ENCODE data around the gene CGAS. TPM values are rescaled to one million over a fixed set of nuclear protein-coding genes. Genes with fewer than 3 reads are reported as not detected.

Gene CGAS
- polyA plus RNA-seq (2011; rRNA removed) (2.0 and 2.1 TPM in 2 replicates), polyA minus RNA-seq (2011; rRNA and poly(A)+ RNA removed) (0.69 and 1.1 TPM in 2 replicates)

- H3K9me3 ChIP-seq (ENCODE audit: control insufficient read depth, insufficient read depth, low read length) = no peaks in the 10 kb centered on the region; the same call in 1 of the 2 replicates
- TF ChIP-seq CTCF (IDR thresholded peaks at IDR 0.05; ENCODE audit: low read depth, low read length) = no peak
- no peak for DNase-seq (ENCODE audit: low read depth, low spot score)
- ChIA-PET POLR2A (interaction anchor here (1.0 kb wide), 1 partner anchor 9 kb away, joined by 5 read pairs; the partner anchor contains the start of gene MTO1), CTCF (no interaction called here)
- H3K27me3 ChIP-seq (ENCODE audit: control insufficient read depth, insufficient read depth, low read length) = no peaks in the 10 kb centered on the region
- H3K4me3 ChIP-seq (ENCODE audit: low read depth, low read length) = peak within 1 kb of the TSS; percentile 65
- peak within 1 kb of the TSS; percentile 65 for H3K27ac ChIP-seq (ENCODE audit: low read depth, low read length)
Observed at GRCh38 chr6:73452107-73452461, at the start of gene CGAS. CGAS (minus strand) TSS chr6:73452297; CDS start chr6:73452181, 116 bp downstream.

- no peak overlapping the region for H3K27ac ChIP-seq (ENCODE audit: low read depth, low read length)
- no peaks in the 10 kb centered on the region for H3K27me3 ChIP-seq (ENCODE audit: control insufficient read depth, insufficient read depth, low read length)
- CTCF ChIA-PET = interaction anchor here (1.9 kb wide), 1 partner anchor 34 kb away, joined by 4 read pairs; no protein-coding TSS in a partner anchor
- POLR2A ChIA-PET = no interaction called here
- TF ChIP-seq CTCF (IDR thresholded peaks at IDR 0.05; ENCODE audit: low read depth, low read length) = no peak
- no peak for DNase-seq (ENCODE audit: low read depth, low spot score)
- H3K9me3 ChIP-seq (ENCODE audit: control insufficient read depth, insufficient read depth, low read length) = no peaks in the 10 kb centered on the region
- no peak overlapping the region for H3K4me3 ChIP-seq (ENCODE audit: low read depth, low read length)
Observed at GRCh38 chr6:73497915-73498314, 45.8 kb upstream of the CGAS start.

GRCh38 chr6:73491377-73491776, 39.3 kb upstream of the CGAS start:
- CTCF ChIA-PET = interaction anchor here (0.8 to 1.3 kb wide), 2 partner anchors 120 to 206 kb away, joined by 3 to 4 read pairs; no protein-coding TSS in a partner anchor

DNA sequence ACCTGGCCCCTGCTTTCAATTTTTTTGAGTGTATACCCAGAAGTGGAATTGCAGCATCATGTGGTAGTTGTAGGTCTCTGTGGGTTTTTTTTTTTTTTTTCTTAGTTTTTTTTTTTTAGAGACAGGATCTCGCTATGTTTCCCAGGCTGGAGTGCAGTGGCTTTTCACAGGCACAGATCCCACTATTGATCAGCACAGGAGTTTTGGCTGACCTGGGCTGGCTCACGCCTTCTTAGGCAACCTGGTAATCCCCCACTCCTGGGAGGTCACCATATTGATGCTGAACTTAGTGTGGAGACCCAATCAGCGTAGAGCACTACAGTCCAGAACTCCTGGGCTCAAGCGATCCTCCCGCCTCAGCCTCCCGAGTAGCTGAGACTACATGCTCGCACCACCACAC, 35.4 kb upstream of the CGAS start:
- ChIA-PET POLR2A (no interaction called here), CTCF (no interaction called here)
- no peak overlapping the region for H3K4me3 ChIP-seq (ENCODE audit: low read depth, low read length)
- H3K27ac ChIP-seq (ENCODE audit: low read depth, low read length) = no peak overlapping the region
- no peaks in the 10 kb centered on the region for H3K27me3 ChIP-seq (ENCODE audit: control insufficient read depth, insufficient read depth, low read length)
- DNase-seq (ENCODE audit: low read depth, low spot score) = no peak
- no peaks in the 10 kb centered on the region for H3K9me3 ChIP-seq (ENCODE audit: control insufficient read depth, insufficient read depth, low read length)
- TF ChIP-seq CTCF (IDR thresholded peaks at IDR 0.05; ENCODE audit: low read depth, low read length) = no peak

More at GRCh38 chr6:73491377-73491776, 39.3 kb upstream of the CGAS start:
- POLR2A ChIA-PET = no interaction called here
- Histone ChIP-seq H3K27ac (ENCODE audit: low read depth, low read length) (no peak overlapping the region), H3K4me3 (ENCODE audit: low read depth, low read length) (no peak overlapping the region), H3K27me3 (ENCODE audit: control insufficient read depth, insufficient read depth, low read length) (no peaks in the 10 kb centered on the region), H3K9me3 (ENCODE audit: control insufficient read depth, insufficient read depth, low read length) (no peaks in the 10 kb centered on the region)
- no peak for TF ChIP-seq CTCF (IDR thresholded peaks at IDR 0.05; ENCODE audit: low read depth, low read length)
- DNase-seq (ENCODE audit: low read depth, low spot score) = no peak

DNA sequence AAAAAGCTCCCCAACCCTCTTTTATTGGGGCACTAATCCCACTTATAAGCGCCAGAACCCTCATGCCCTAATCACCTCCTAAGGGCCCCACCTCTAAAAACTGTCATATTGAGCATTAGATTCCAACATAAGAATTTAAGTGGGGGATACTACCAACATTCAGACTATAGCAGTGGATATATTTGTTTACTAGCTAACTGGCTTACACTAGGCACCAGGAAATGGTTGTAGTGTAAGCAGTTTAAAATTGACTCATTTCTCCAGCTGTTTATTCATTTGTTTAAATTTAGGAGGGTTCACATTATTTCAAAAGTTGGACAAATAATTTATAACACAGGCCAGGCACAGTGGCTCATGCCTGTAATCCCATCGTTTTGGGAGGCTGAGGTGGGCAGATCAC, 32.3 kb upstream of the CGAS start:
- no peak overlapping the region for H3K27ac ChIP-seq (ENCODE audit: low read depth, low read length)
- ChIA-PET CTCF (interaction anchor here (1.3 to 2.9 kb wide), 2 partner anchors 126 to 168 kb away, joined by 4 to 14 read pairs; no protein-coding TSS in a partner anchor), POLR2A (no interaction called here)
- DNase-seq (ENCODE audit: low read depth, low spot score) = no peak
- H3K4me3 ChIP-seq (ENCODE audit: low read depth, low read length) = no peak overlapping the region
- no peak for TF ChIP-seq CTCF (IDR thresholded peaks at IDR 0.05; ENCODE audit: low read depth, low read length)
- no peaks in the 10 kb centered on the region for H3K9me3 ChIP-seq (ENCODE audit: control insufficient read depth, insufficient read depth, low read length)
- H3K27me3 ChIP-seq (ENCODE audit: control insufficient read depth, insufficient read depth, low read length) = no peaks in the 10 kb centered on the region
